ENCODE results near the gene TOM1L2.
"Not testable (repeated sequence)": the region's sequence is repeated elsewhere in the genome, so short reads cannot be mapped to it uniquely, and the experiment has no call there.

Gene TOM1L2

GRCh38 chr17:18002171-18002570 is 30.0 kb upstream of the TOM1L2 start:
- peak overlapping the region in 9 of 11 experiments; percentile 3 to 68 (median 54); a peak in 16 of 22 replicates for H3K4me2 ChIP-seq
- peaks cover 0 to 9% (median 0%) of the 10 kb centered on the region in 11 experiments; a peak in 4 of 22 replicates for H4K20me1 ChIP-seq
- H3K36me3 ChIP-seq, result peaks cover 0 to 9% (median under 1%) of the 10 kb centered on the region in 11 experiments; a peak in 7 of 22 replicates
- peak overlapping the region in 2 of 11 experiments; percentile 4 to 8; a peak in 1 of 22 replicates for H3K9ac ChIP-seq
- no peak for TF ChIP-seq Cebpa-rat (IDR thresholded peaks at IDR 0.05)
- H3K4me3 ChIP-seq, result no peak overlapping the region
- H3K27ac ChIP-seq, result peak overlapping the region in 3 of 11 experiments; percentile 0 to 27 (median 1); a peak in 1 of 22 replicates
- H3K9me3 ChIP-seq (replicated peaks in 1 of 11), result no peaks in the 10 kb centered on the region
- H3K27me3 ChIP-seq, result no peaks in the 10 kb centered on the region
- peaks cover 0 to 46% (median 26%) of the 10 kb centered on the region in 10 experiments; a peak in 16 of 20 replicates for H3K4me1 ChIP-seq

DNA sequence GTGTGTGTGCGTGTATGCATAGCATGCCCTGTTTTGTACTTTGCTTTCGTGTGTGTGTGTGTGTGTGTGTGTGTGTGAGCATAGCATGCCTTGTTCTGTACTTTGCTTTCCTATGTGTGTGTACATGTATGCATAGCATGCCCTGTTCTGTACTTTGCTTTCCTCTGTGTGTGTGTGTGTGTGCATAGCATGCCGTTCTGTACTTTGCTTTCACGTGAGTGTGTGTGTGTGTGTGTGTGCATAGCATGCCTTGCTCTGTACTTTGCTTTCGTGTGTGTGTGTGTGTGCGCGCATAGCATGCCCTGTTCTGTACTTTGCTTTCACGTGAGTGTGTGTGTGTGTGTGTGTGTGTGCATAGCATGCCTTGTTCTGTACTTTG is 27.8 kb upstream of the TOM1L2 start:
- no peaks in the 10 kb centered on the region for H3K9me3 ChIP-seq (replicated peaks in 1 of 11)
- peaks cover 0 to 39% (median 26%) of the 10 kb centered on the region in 10 experiments; a peak in 16 of 20 replicates for H3K4me1 ChIP-seq
- TF ChIP-seq Cebpa-rat (IDR thresholded peaks at IDR 0.05), result no peak
- H3K4me3 ChIP-seq, result no peak overlapping the region
- no peaks in the 10 kb centered on the region for H3K36me3 ChIP-seq
- peak overlapping the region in 3 of 11 experiments; percentile 3 to 28 (median 4); a peak in 1 of 22 replicates for H3K4me2 ChIP-seq
- peaks cover 0 to 5% (median 0%) of the 10 kb centered on the region in 11 experiments; a peak in 1 of 22 replicates for H4K20me1 ChIP-seq
- no peak overlapping the region for H3K9ac ChIP-seq
- H3K27ac ChIP-seq, result no peak overlapping the region
- H3K27me3 ChIP-seq, result no peaks in the 10 kb centered on the region

- H3K9me3 ChIP-seq (replicated peaks in 1 of 11), result no peaks in the 10 kb centered on the region
- peak overlapping the region in 4 of 11 experiments; percentile 3 to 28 (median 4); a peak in 2 of 22 replicates for H3K4me2 ChIP-seq
- H3K27me3 ChIP-seq, result no peaks in the 10 kb centered on the region
- TF ChIP-seq Cebpa-rat (IDR thresholded peaks at IDR 0.05), result no peak
- H3K27ac ChIP-seq, result no peak overlapping the region
- H3K36me3 ChIP-seq, result no peaks in the 10 kb centered on the region
- H3K9ac ChIP-seq, result no peak overlapping the region
- no peak overlapping the region for H3K4me3 ChIP-seq
- no peaks in the 10 kb centered on the region; a peak in 1 of 22 replicates for H4K20me1 ChIP-seq
- H3K4me1 ChIP-seq, result peaks cover 0 to 44% (median 29%) of the 10 kb centered on the region in 10 experiments; a peak in 16 of 20 replicates
Observed at GRCh38 chr17:17999364-18000029, 27.3 kb upstream of the TOM1L2 start.

GRCh38 chr17:17998934-17999333 is 26.7 kb upstream of the TOM1L2 start:
- H4K20me1 ChIP-seq, result no peaks in the 10 kb centered on the region
- no peak overlapping the region for H3K27ac ChIP-seq
- no peaks in the 10 kb centered on the region for H3K36me3 ChIP-seq
- no peaks in the 10 kb centered on the region for H3K27me3 ChIP-seq
- peaks cover 0 to 46% (median 30%) of the 10 kb centered on the region in 10 experiments; a peak in 16 of 20 replicates for H3K4me1 ChIP-seq
- no peak overlapping the region for H3K4me3 ChIP-seq
- TF ChIP-seq Cebpa-rat (IDR thresholded peaks at IDR 0.05), result no peak
- peak overlapping the region in 1 of 11 experiments; percentile 28; a peak in 1 of 22 replicates for H3K4me2 ChIP-seq
- H3K9ac ChIP-seq, result no peak overlapping the region
- H3K9me3 ChIP-seq (replicated peaks in 1 of 11), result no peaks in the 10 kb centered on the region

GRCh38 chr17:17995887-17996286 is 23.7 kb upstream of the TOM1L2 start:
- TF ChIP-seq Cebpa-rat (IDR thresholded peaks at IDR 0.05), result peak in 9 of 11 experiments; percentile 49 to 92 (median 72); a peak in 12 of 22 replicates
- not testable (repeated sequence) for H3K4me2 ChIP-seq

DNA sequence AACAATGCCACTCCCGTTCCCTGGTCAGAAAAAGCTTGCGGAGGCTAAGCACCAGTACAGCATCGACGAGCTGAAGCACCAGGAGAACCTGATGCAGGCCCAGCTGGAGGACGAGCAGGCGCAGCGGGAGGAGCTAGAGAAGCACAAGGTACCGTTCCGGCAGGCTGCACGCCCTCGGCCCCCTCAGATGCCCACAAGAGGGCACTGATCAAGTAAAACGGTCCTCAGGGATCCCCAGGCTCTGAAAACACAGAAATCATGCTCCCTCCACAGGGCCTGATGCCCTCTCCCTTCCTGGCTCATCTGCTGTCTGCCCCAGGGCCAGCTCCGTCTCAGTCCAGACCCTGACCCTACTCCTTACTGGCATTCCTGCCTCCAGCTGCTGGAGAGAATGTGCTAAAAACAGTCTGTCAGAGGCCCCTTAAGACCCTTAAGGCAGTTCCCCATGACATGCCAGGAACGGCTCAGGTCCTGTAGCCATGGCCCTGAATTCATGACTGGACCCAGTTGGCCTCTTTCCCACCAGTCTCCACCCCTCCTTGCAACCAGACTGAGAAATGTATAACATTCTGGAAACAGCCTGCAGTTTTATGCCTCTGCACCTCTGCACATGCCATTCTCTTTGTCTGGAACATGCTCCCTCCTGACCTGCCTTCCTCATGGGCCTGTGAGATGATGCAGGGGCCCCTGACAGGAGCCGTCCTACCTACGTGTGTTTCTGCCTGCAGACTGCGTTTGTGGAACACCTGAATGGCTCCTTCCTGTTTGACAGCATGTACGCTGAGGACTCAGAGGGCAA is 22.3 kb upstream of the TOM1L2 start:
- no peak for TF ChIP-seq Cebpa-rat (IDR thresholded peaks at IDR 0.05)
- no peak overlapping the region; a peak in 1 of 22 replicates for H3K9ac ChIP-seq
- H3K4me3 ChIP-seq, result no peak overlapping the region
- H3K36me3 ChIP-seq, result no peaks in the 10 kb centered on the region
- H3K27ac ChIP-seq, result no peak overlapping the region
- H3K27me3 ChIP-seq, result no peaks in the 10 kb centered on the region
- no peaks in the 10 kb centered on the region for H3K9me3 ChIP-seq (replicated peaks in 1 of 11)
- H4K20me1 ChIP-seq, result no peaks in the 10 kb centered on the region
- peaks cover 0 to 21% (median 12%) of the 10 kb centered on the region in 10 experiments; a peak in 14 of 20 replicates for H3K4me1 ChIP-seq
- H3K4me2 ChIP-seq, result peak overlapping the region in 9 of 11 experiments; percentile 10 to 64 (median 41); a peak in 13 of 22 replicates

More at GRCh38 chr17:17995887-17996286, 23.7 kb upstream of the TOM1L2 start:
- H3K36me3 ChIP-seq; H3K9me3 ChIP-seq (replicated peaks in 1 of 11); H4K20me1 ChIP-seq; H3K27me3 ChIP-seq; H3K9ac ChIP-seq; H3K27ac ChIP-seq; H3K4me3 ChIP-seq: not testable (repeated sequence)
- peaks cover 0 to 26% (median 12%) of the 10 kb centered on the region in 10 experiments; a peak in 14 of 20 replicates for H3K4me1 ChIP-seq

DNA sequence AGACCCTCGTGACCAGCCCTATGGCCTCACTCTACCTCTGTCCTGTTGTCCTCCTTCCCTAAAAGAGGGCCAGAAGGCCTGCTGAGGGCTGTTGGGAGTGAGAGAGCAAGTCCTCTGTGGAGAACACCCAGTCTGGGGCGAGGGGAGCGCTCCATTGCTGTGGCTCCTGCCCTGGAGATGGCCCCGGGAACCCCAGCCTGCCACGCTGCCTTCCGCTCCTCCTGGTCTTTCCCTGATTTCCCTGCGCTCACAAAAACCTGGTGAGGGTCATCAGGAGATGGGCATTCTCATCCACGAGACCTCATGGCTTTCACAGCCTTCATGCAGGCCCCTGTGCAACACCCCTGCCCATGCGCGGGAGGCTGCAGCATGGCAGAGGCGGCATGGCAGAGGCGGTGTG is 21.7 kb upstream of the TOM1L2 start:
- no peaks in the 10 kb centered on the region for H3K27me3 ChIP-seq
- H4K20me1 ChIP-seq, result no peaks in the 10 kb centered on the region; a peak in 1 of 22 replicates
- peak overlapping the region in 8 of 11 experiments; percentile 10 to 64 (median 36); a peak in 8 of 22 replicates for H3K4me2 ChIP-seq
- TF ChIP-seq Cebpa-rat (IDR thresholded peaks at IDR 0.05), result no peak
- H3K4me1 ChIP-seq, result peaks cover 0 to 16% (median 12%) of the 10 kb centered on the region in 10 experiments; a peak in 14 of 20 replicates
- H3K9ac ChIP-seq, result no peak overlapping the region
- H3K9me3 ChIP-seq (replicated peaks in 1 of 11), result no peaks in the 10 kb centered on the region
- no peaks in the 10 kb centered on the region for H3K36me3 ChIP-seq
- H3K27ac ChIP-seq, result no peak overlapping the region
- no peak overlapping the region for H3K4me3 ChIP-seq

DNA sequence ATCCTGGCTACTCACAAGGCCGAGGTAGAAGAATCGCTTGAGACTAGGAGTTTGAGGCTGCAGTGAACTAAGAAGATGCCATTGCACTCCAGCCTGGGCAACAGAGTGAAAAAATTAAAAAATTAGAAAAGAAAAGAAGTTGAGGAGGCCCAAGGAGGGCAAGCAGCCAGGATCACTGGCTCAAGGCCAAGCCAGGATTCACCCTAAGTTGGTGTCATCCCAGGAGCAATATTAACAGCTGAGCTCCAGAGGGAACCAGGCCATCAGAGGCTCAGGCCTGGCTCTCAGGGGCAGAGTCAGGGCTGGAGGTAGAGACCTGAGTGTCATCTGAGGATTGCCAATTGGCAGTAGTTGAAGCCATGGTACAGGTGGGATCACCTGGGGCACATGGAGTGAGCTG is 21.2 kb upstream of the TOM1L2 start:
- H3K9me3 ChIP-seq (replicated peaks in 1 of 11), result no peaks in the 10 kb centered on the region
- H3K27me3 ChIP-seq, result no peaks in the 10 kb centered on the region
- no peak overlapping the region for H3K27ac ChIP-seq
- no peak overlapping the region for H3K9ac ChIP-seq
- no peak overlapping the region for H3K4me3 ChIP-seq
- peaks cover 0 to 16% (median 12%) of the 10 kb centered on the region in 10 experiments; a peak in 14 of 20 replicates for H3K4me1 ChIP-seq
- no peak overlapping the region for H3K4me2 ChIP-seq
- H3K36me3 ChIP-seq, result no peaks in the 10 kb centered on the region
- H4K20me1 ChIP-seq, result no peaks in the 10 kb centered on the region; a peak in 1 of 22 replicates
- no peak for TF ChIP-seq Cebpa-rat (IDR thresholded peaks at IDR 0.05)

GRCh38 chr17:17990282-17990681 is 18.1 kb upstream of the TOM1L2 start:
- no peaks in the 10 kb centered on the region for H3K27me3 ChIP-seq
- no peak overlapping the region for H3K27ac ChIP-seq
- H3K36me3 ChIP-seq, result no peaks in the 10 kb centered on the region
- no peak overlapping the region for H3K4me3 ChIP-seq
- no peaks in the 10 kb centered on the region; a peak in 1 of 22 replicates for H4K20me1 ChIP-seq
- no peak for TF ChIP-seq Cebpa-rat (IDR thresholded peaks at IDR 0.05)
- H3K4me2 ChIP-seq, result no peak overlapping the region
- no peaks in the 10 kb centered on the region for H3K9me3 ChIP-seq (replicated peaks in 1 of 11)
- no peak overlapping the region for H3K9ac ChIP-seq
- H3K4me1 ChIP-seq, result peaks cover 0 to 16% (median 12%) of the 10 kb centered on the region in 10 experiments; a peak in 14 of 20 replicates

All from BLaER1 treated with 17β-estradiol and CSF1 and Interleukin-3, amounts not matched to agents 10 nM and 100 nM (cell line).